Mesenchymal stem cell (in vitro differentiated cells and primary cell): ENCODE data around the gene ABCB11.
A peak's percentile ranks its signal among the peaks of the same experiment; 100 is the strongest.

ENCODE experiments used
- DNase-seq: peaks from one replicate; pipeline ENCODE4 v3.0.0-alpha.2; 2013
- H2AFZ ChIP-seq: one replicate; pipeline ENCODE4 v1.6.1; 2013; ENCODE audit warnings: low read depth, mild to moderate bottlenecking, control low read depth, inconsistent platforms, low read length, moderate library complexity
- H2AK5ac ChIP-seq: 2 replicates; pipeline ENCODE4 v1.6.1; 2013; ENCODE audit warnings: low read length, moderate library complexity, mild to moderate bottlenecking, inconsistent platforms; ENCODE audit not compliant: severe bottlenecking
- H2BK120ac ChIP-seq: one replicate; pipeline ENCODE4 v1.6.1; 2013; ENCODE audit warnings: low read depth, mild to moderate bottlenecking, inconsistent platforms, low read length, moderate library complexity
- H2BK12ac ChIP-seq, 2 experiments: one replicate each; pipeline ENCODE4 v1.6.1; 2013; ENCODE audit warnings: inconsistent platforms in 2 of 2, low read length in 2 of 2, mild to moderate bottlenecking in 2 of 2, moderate library complexity in 2 of 2, control low read depth in 1 of 2
- H2BK15ac ChIP-seq: one replicate; pipeline ENCODE4 v1.6.1; 2013; ENCODE audit warnings: mild to moderate bottlenecking, low read depth, inconsistent platforms; ENCODE audit not compliant: poor library complexity, severe bottlenecking
- H2BK5ac ChIP-seq: 2 replicates; pipeline ENCODE4 v1.6.1; 2013; ENCODE audit warnings: low read depth, mild to moderate bottlenecking, low read length, control low read depth, inconsistent platforms; ENCODE audit not compliant: poor library complexity, severe bottlenecking
- H3K14ac ChIP-seq, 2 experiments: one replicate each; pipeline ENCODE4 v1.6.1; 2013; ENCODE audit warnings: inconsistent platforms in 2 of 2, low read length in 2 of 2, control low read depth in 1 of 2, mild to moderate bottlenecking in 1 of 2, moderate library complexity in 1 of 2
- H3K18ac ChIP-seq, 2 experiments: one replicate each; pipeline ENCODE4 v1.6.1; 2013; ENCODE audit warnings: inconsistent platforms in 2 of 2, low read length in 2 of 2, control low read depth in 1 of 2, low read depth in 1 of 2, mild to moderate bottlenecking in 1 of 2
- H3K23ac ChIP-seq, 2 experiments: one replicate each; pipeline ENCODE4 v1.6.1; 2013; ENCODE audit warnings: inconsistent platforms in 2 of 2, low read length in 2 of 2, mild to moderate bottlenecking in 2 of 2, moderate library complexity in 2 of 2, control low read depth in 1 of 2
- H3K27ac ChIP-seq: 2 replicates; pipeline ENCODE4 v1.5.1; 2013; ENCODE audit warnings: mild to moderate bottlenecking, moderate library complexity, low read length, control low read depth, inconsistent platforms; ENCODE audit not compliant: poor library complexity, severe bottlenecking
- H3K27me3 ChIP-seq, 2 experiments: 2 replicates each; pipeline versions ENCODE4 v1.6.1 to v1.7.0; 2013; ENCODE audit warnings: low read length in 2 of 2, mild to moderate bottlenecking in 2 of 2, moderate library complexity in 2 of 2, control low read depth in 1 of 2, inconsistent platforms in 1 of 2; ENCODE audit not compliant: control insufficient read depth in 1 of 2, insufficient read depth in 1 of 2
- H3K36me3 ChIP-seq, 2 experiments: 2 replicates each; pipeline versions ENCODE4 v1.6.1 to v1.7.0; 2013; ENCODE audit warnings: low read length in 2 of 2, control low read depth in 1 of 2, inconsistent platforms in 1 of 2, low read depth in 1 of 2, mild to moderate bottlenecking in 1 of 2; ENCODE audit not compliant: insufficient read depth in 2 of 2, control insufficient read depth in 1 of 2
- H3K4ac ChIP-seq, 2 experiments: one replicate each; pipeline ENCODE4 v1.6.1; 2013; ENCODE audit warnings: inconsistent platforms in 2 of 2, low read length in 2 of 2, mild to moderate bottlenecking in 2 of 2, moderate library complexity in 2 of 2, control low read depth in 1 of 2, low read depth in 1 of 2
- H3K4me1 ChIP-seq: 2 replicates; pipeline ENCODE4 v1.6.1; 2013; ENCODE audit warnings: low read depth, low read length, control low read depth; ENCODE audit not compliant: control insufficient read depth, insufficient read depth
- H3K4me2 ChIP-seq: 2 replicates; pipeline ENCODE4 v1.6.1; 2013; ENCODE audit warnings: low read length, mild to moderate bottlenecking, inconsistent platforms; ENCODE audit not compliant: poor library complexity, severe bottlenecking
- H3K4me3 ChIP-seq, 2 experiments: 2 replicates each; pipeline versions ENCODE4 v1.5.1 to v1.7.0; 2013; ENCODE audit warnings: low read length in 2 of 2, mild to moderate bottlenecking in 2 of 2, control low read depth in 1 of 2, low read depth in 1 of 2; ENCODE audit not compliant: insufficient read depth in 1 of 2
- H3K79me1 ChIP-seq: replicated peaks from 2 replicates; pipeline ENCODE4 v1.6.1; 2013; ENCODE audit warnings: mild to moderate bottlenecking, control low read depth, low read length, inconsistent platforms; ENCODE audit not compliant: poor library complexity, severe bottlenecking
- H3K9ac ChIP-seq: 2 replicates; pipeline ENCODE4 v1.7.0; 2013; ENCODE audit warnings: mild to moderate bottlenecking, low read length, moderate library complexity
- H3K9me3 ChIP-seq: 2 replicates; pipeline ENCODE4 v1.7.0; 2013; ENCODE audit warnings: mild to moderate bottlenecking, low read length; ENCODE audit not compliant: control insufficient read depth
- H4K8ac ChIP-seq: one replicate; pipeline ENCODE4 v1.6.1; 2013; ENCODE audit warnings: inconsistent platforms, mild to moderate bottlenecking, low read length, moderate library complexity
- H4K91ac ChIP-seq: one replicate; pipeline ENCODE4 v1.6.1; 2013; ENCODE audit warnings: mild to moderate bottlenecking, low read length, inconsistent platforms
- WGBS: methylation state at CpG from one replicate; pipeline ENCODE4 v1.1.7; 2013; ENCODE audit warnings: mixed read lengths; 5-methylcytosine and 5-hydroxymethylcytosine counted together

The ABCB11 gene

GRCh38 chr2:168916331-168916675 lies 114.8 kb downstream of the ABCB11 start:
- 84% methylated on average over 4 of the region's 4 CpGs for WGBS
- no peak overlapping the region for H2BK5ac ChIP-seq

DNA sequence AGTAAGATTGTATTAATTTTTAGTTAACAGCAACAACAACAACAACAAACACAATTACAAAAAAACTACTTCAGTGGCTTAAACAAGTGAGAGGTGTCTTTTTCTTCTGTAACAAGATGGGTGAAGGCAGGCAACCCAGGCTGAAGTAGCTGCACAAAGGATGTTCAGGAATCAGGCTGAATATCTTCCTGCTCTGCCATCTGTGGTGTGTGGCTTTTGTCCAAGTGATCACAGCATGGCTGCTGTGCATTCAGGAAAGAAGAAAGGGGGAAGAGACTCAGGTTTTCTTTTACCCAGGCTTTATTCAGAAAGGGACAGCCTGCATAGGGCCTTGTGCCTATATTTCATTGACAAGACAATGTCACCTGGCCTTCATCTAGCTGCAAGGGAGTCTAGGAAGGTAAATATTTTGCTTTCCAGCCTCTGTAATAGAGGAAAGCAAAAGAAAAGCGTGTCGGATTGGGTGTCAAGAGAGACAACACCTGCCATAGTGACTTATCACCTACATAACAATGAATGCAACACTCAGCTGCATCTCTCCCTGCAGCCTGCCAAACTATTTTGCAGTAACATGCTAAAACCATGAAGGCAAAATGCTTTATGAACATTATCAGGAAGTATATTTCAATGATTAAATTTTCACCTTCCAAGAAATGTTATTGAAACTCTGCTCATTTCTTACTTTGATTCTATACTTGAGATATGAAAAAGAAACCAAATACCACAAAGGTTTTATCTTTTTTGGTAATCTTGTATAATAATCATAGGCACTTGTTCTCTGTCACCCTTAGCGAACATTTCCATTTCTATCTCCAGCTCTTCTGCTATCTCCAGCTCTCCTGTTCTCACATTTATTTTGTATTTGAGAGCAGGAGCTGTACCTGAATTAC lies 115.4 kb downstream of the ABCB11 start:
- H3K23ac ChIP-seq = no peak overlapping the region
- H3K27ac ChIP-seq = no peak overlapping the region
- no peak for DNase-seq
- no peak overlapping the region for H3K9ac ChIP-seq
- no peak overlapping the region for H3K14ac ChIP-seq
- H3K9me3 ChIP-seq = no peaks in the 10 kb centered on the region
- H3K79me1 ChIP-seq = no peaks in the 10 kb centered on the region
- H3K4me3 ChIP-seq = no peak overlapping the region
- no peak overlapping the region for H3K18ac ChIP-seq
- H2AFZ ChIP-seq = no peak overlapping the region
- H3K4me2 ChIP-seq = no peak overlapping the region
- no peaks in the 10 kb centered on the region for H3K36me3 ChIP-seq
- H3K4ac ChIP-seq = no peak overlapping the region
- no peak overlapping the region for H4K91ac ChIP-seq
- H3K27me3 ChIP-seq = peaks cover 6 to 26% of the 10 kb centered on the region in 2 experiments
- no peak overlapping the region for H2BK15ac ChIP-seq
- WGBS = 90% methylated on average over 2 of the region's 3 CpGs
- no peak overlapping the region for H2BK12ac ChIP-seq
- no peak overlapping the region for H2AK5ac ChIP-seq
- peaks cover 2% of the 10 kb centered on the region for H3K4me1 ChIP-seq
- no peak overlapping the region for H2BK5ac ChIP-seq
- no peak overlapping the region for H2BK120ac ChIP-seq
- H4K8ac ChIP-seq = no peak overlapping the region

More at GRCh38 chr2:168916331-168916675, 114.8 kb downstream of the ABCB11 start:
- H4K91ac ChIP-seq = no peak overlapping the region
- H3K4me1 ChIP-seq = peaks cover 2% of the 10 kb centered on the region
- H2BK12ac ChIP-seq = no peak overlapping the region
- peaks cover 6 to 30% of the 10 kb centered on the region in 2 experiments for H3K27me3 ChIP-seq
- H2AFZ ChIP-seq = no peak overlapping the region
- no peak overlapping the region for H3K4me2 ChIP-seq
- no peaks in the 10 kb centered on the region for H3K9me3 ChIP-seq
- no peaks in the 10 kb centered on the region for H3K79me1 ChIP-seq
- no peak overlapping the region for H3K14ac ChIP-seq
- H3K4ac ChIP-seq = no peak overlapping the region
- H4K8ac ChIP-seq = no peak overlapping the region
- H2BK15ac ChIP-seq = no peak overlapping the region
- no peak overlapping the region for H2BK120ac ChIP-seq
- H2AK5ac ChIP-seq = no peak overlapping the region
- H3K9ac ChIP-seq = no peak overlapping the region
- H3K18ac ChIP-seq = no peak overlapping the region
- no peak overlapping the region for H3K27ac ChIP-seq
- H3K4me3 ChIP-seq = no peak overlapping the region
- no peak overlapping the region for H3K23ac ChIP-seq
- no peaks in the 10 kb centered on the region for H3K36me3 ChIP-seq
- DNase-seq = no peak

DNA sequence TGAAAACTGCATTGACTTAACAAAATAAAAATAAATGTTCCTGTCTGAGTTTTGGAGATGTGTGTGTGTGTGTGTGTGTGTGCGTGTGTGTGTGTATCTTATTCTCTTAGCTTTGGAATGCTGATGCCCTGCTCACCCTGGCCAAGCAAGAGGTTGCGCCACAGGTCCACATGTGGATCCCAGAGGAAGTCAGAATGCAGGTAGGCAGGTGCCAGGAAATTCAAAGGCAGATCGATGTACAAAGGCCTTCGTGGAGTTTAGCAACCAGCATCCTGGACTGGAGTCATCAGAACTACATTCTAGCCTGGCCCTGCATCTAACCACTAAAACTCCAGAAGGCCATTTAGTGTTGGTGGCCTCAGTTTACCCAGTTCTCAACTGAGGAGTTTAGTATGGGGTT lies 117.6 kb downstream of the ABCB11 start:
- H3K4me1 ChIP-seq = peaks cover 2% of the 10 kb centered on the region
- H2BK120ac ChIP-seq = no peak overlapping the region
- no peak overlapping the region for H2AK5ac ChIP-seq
- 93% methylated on average over 4 of the region's 4 CpGs for WGBS
- no peak overlapping the region for H4K8ac ChIP-seq
- H3K9me3 ChIP-seq = no peaks in the 10 kb centered on the region
- H3K4me3 ChIP-seq = no peak overlapping the region
- no peak overlapping the region for H3K4ac ChIP-seq
- DNase-seq = no peak
- H2BK5ac ChIP-seq = no peak overlapping the region
- no peak overlapping the region for H2BK15ac ChIP-seq
- no peak overlapping the region for H3K23ac ChIP-seq
- no peak overlapping the region for H4K91ac ChIP-seq
- no peak overlapping the region for H2AFZ ChIP-seq
- H3K18ac ChIP-seq = no peak overlapping the region
- no peak overlapping the region for H2BK12ac ChIP-seq
- no peaks in the 10 kb centered on the region for H3K36me3 ChIP-seq
- no peak overlapping the region for H3K27ac ChIP-seq
- no peak overlapping the region for H3K9ac ChIP-seq
- peaks cover 12 to 28% of the 10 kb centered on the region in 2 experiments for H3K27me3 ChIP-seq
- H3K79me1 ChIP-seq = no peaks in the 10 kb centered on the region
- H3K14ac ChIP-seq = no peak overlapping the region
- no peak overlapping the region for H3K4me2 ChIP-seq

GRCh38 chr2:168912901-168913369 lies 118.2 kb downstream of the ABCB11 start:
- DNase-seq = peak; percentile 16
- Histone ChIP-seq H3K4me1 (peaks cover 2% of the 10 kb centered on the region), H3K27me3 (peaks cover 12 to 31% of the 10 kb centered on the region in 2 experiments), H2BK15ac (no peak overlapping the region), H2BK12ac (no peak overlapping the region), H3K4me3 (peak overlapping the region; percentile 40 to 73), H2AFZ (no peak overlapping the region), H2BK120ac (no peak overlapping the region), H3K9ac (peak overlapping the region; percentile 56), H3K18ac (peak overlapping the region in 1 of 2 experiments; percentile 21), H4K91ac (peak overlapping the region; percentile 59), H2BK5ac (no peak overlapping the region), H2AK5ac (no peak overlapping the region), H3K36me3 (no peaks in the 10 kb centered on the region), H3K27ac (no peak overlapping the region), H3K14ac (no peak overlapping the region), H3K4me2 (peak overlapping the region; percentile 76), H3K23ac (no peak overlapping the region), H3K4ac (no peak overlapping the region), H3K9me3 (no peaks in the 10 kb centered on the region), H4K8ac (no peak overlapping the region), H3K79me1 (no peaks in the 10 kb centered on the region)
- 24% methylated on average over 18 of the region's 21 CpGs for WGBS
